Upper lobe of right lung (tissue), 1 donor: ENCODE measurements around the gene CDK6. TPM values are rescaled to one million over a fixed set of nuclear protein-coding genes. Genes with fewer than 3 reads are reported as not detected.

Experiments
- ATAC-seq: fragments of 200-7000 bp; cut with Tn5 transposase; one replicate; pipeline ENCODE4 v1.9.1; 2020; ENCODE audit warnings: mild to moderate bottlenecking, moderate library complexity
- DNase-seq: peaks from one replicate; pipeline ENCODE4 v3.0.0-alpha.2; 2020
- H3K27ac ChIP-seq: fragments of 200-600 bp; one replicate; pipeline ENCODE4 v1.8.0; 2022
- H3K27me3 ChIP-seq: fragments of 200-600 bp; one replicate; pipeline ENCODE4 v1.8.0; 2022; ENCODE audit warnings: mild to moderate bottlenecking
- H3K36me3 ChIP-seq: fragments of 200-600 bp; one replicate; pipeline ENCODE4 v1.8.0; 2022
- H3K4me1 ChIP-seq: fragments of 200-600 bp; one replicate; pipeline ENCODE4 v1.8.0; 2022
- H3K4me3 ChIP-seq: fragments of 200-600 bp; one replicate; pipeline ENCODE4 v1.8.0; 2022; ENCODE audit warnings: mild to moderate bottlenecking
- H3K9me3 ChIP-seq: fragments of 200-600 bp; one replicate; pipeline ENCODE4 v1.8.0; 2022
- intact Hi-C: fragments of 100-400 bp; cut with DNase I; formaldehyde crosslinking; loops from one replicate; pipeline ENCODE4 v1.11.0; 2022
- total RNA-seq: library from RNA; stranded (reverse); fragmentation: NEBNext Ultra II Directional; extraction: Animal tissue kit (Norgen Biotek cat#: 25700); gene quantifications from one replicate; pipeline ENCODE4 v1.2.1, GENCODE V29; 2021
- TF ChIP-seq, protein P1 (sequence below): fragments of 200-600 bp; IDR thresholded peaks from one replicate; pipeline ENCODE4 v1.8.0; 2022; ENCODE audit warnings: antibody characterized with exemption
- donor health status: DM: no; HTN: yes; CAD: no; lungs with severe emphysema.

The CDK6 gene
- total RNA-seq, 1 donor from 2014 or later, result 22.4 TPM

DNA sequence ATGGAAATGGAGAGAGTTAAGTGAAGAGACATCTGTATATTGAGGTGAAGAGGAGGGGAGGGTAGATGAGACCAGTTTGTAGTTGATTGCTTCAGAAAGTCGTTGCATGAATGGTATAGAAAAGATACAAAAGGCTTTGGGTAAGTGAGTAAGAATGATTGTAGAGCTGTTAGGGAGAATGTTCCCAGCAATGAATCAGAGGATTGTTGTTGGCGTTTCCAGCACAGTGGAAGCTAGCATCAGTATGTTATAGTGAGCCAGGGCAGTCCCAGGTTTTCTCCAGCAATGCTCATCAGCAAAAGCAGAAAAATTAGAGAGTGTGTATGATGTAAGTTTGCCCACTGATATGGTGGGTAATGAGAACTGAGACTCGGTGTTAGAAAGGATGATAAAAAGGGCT lies 15.4 kb upstream of the CDK6 start:
- Histone ChIP-seq H3K4me3 (no peak overlapping the region), H3K27ac (no peak overlapping the region), H3K9me3 (no peaks in the 10 kb centered on the region), H3K4me1 (no peaks in the 10 kb centered on the region), H3K36me3 (no peaks in the 10 kb centered on the region), H3K27me3 (no peaks in the 10 kb centered on the region)
- DNase-seq, result no peak
- TF ChIP-seq, protein P1, sequence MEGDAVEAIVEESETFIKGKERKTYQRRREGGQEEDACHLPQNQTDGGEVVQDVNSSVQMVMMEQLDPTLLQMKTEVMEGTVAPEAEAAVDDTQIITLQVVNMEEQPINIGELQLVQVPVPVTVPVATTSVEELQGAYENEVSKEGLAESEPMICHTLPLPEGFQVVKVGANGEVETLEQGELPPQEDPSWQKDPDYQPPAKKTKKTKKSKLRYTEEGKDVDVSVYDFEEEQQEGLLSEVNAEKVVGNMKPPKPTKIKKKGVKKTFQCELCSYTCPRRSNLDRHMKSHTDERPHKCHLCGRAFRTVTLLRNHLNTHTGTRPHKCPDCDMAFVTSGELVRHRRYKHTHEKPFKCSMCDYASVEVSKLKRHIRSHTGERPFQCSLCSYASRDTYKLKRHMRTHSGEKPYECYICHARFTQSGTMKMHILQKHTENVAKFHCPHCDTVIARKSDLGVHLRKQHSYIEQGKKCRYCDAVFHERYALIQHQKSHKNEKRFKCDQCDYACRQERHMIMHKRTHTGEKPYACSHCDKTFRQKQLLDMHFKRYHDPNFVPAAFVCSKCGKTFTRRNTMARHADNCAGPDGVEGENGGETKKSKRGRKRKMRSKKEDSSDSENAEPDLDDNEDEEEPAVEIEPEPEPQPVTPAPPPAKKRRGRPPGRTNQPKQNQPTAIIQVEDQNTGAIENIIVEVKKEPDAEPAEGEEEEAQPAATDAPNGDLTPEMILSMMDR, result no peak
- intact Hi-C loops, result no loop called here
- no peak for ATAC-seq

DNA sequence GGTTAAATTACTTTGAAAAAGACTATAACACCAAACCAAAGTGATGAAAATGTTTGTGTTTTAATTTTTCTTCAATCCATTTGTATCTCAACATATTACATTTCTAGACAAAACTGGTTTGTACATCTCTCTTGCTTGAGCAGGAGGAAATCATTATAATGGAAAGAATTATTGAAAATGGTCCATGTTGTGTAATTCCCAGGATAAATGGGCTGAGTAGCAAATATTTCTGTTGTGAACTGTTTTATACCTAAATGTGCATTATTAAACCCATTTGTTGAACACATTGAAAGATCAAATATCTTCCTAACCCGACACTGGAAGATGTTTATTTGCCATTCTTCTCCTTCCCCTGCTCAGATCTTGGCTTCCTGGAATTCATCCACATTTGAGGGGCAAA lies 14.1 kb upstream of the CDK6 start:
- no peaks in the 10 kb centered on the region for H3K36me3 ChIP-seq
- TF ChIP-seq, protein P1, result no peak
- no peak for ATAC-seq
- no peaks in the 10 kb centered on the region for H3K9me3 ChIP-seq
- no peaks in the 10 kb centered on the region for H3K27me3 ChIP-seq
- H3K27ac ChIP-seq, result no peak overlapping the region
- H3K4me1 ChIP-seq, result no peaks in the 10 kb centered on the region
- DNase-seq, result no peak
- H3K4me3 ChIP-seq, result no peak overlapping the region
- intact Hi-C loops, result no loop called here

DNA sequence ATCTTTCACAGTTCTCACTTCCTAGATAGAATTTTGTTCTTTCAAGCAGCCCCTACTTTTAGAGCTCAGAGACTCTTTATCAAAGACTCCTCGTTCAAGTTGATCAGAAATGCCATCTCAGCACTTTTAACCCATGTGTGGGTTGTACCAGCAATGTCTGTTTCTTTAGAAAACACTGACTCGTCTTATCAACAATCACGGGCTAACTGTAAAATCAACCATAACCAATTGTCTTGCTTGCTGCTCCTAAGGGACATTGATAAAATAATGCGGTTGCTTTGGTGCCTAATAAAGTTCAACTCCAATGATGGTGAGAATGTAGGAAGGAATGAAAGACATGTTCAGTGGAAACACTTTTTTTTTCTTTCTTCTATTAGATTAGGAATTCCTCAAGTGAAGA lies 12.9 kb upstream of the CDK6 start:
- no peak for DNase-seq

DNA sequence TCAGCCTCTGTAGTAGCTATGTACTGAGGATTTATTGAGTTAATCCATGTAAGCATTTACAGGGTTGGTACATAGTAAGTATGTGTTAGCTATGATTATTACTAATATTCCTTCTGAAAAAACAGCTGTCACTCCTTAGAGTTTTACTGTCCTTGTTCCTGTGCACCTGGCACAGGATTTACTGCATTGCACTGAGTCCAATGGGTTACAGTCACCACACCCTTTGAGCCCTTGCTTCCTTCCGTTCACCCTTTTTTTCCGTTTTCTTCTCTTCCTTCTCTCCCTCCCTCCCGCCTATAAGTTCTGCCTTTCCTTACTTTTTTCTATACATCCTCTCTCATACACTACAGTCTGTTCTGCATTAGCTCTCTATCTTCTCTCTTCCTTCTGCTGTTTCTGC lies 12.5 kb upstream of the CDK6 start:
- ATAC-seq (no peak), DNase-seq (no peak)
- no peaks in the 10 kb centered on the region for H3K36me3 ChIP-seq
- H3K4me1 ChIP-seq, result no peaks in the 10 kb centered on the region
- H3K27ac ChIP-seq, result no peak overlapping the region
- TF ChIP-seq, protein P1, result no peak
- no peaks in the 10 kb centered on the region for H3K27me3 ChIP-seq
- intact Hi-C loops, result no loop called here
- no peak overlapping the region for H3K4me3 ChIP-seq
- H3K9me3 ChIP-seq, result no peaks in the 10 kb centered on the region

More for the DNA sequence above, 12.9 kb upstream of the CDK6 start:
- H3K9me3 ChIP-seq, result no peaks in the 10 kb centered on the region
- intact Hi-C loops, result no loop called here
- no peaks in the 10 kb centered on the region for H3K36me3 ChIP-seq
- no peak overlapping the region for H3K27ac ChIP-seq
- H3K4me3 ChIP-seq, result no peak overlapping the region
- TF ChIP-seq, protein P1, result no peak
- no peak for ATAC-seq
- no peaks in the 10 kb centered on the region for H3K27me3 ChIP-seq
- H3K4me1 ChIP-seq, result no peaks in the 10 kb centered on the region

DNA sequence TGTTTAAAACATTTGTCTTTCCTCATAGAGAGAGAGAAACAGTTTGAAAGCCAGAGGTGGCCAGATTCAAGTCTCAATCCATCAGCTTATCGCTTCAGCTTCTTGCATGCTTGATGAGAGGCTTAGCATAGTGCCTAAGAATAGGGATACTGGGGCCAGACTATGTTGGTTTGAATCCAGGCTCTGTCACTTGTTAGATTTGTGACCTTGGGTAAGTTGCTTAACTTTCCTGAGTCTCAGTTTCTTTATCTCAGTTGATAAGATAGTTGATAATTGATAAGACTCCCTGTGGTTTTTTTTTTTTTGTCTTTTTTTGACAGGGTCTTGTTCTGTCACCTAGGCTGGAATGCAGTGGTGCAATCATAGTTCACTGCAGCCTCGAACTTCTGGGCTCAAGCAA lies 12.1 kb upstream of the CDK6 start:
- no peak for ATAC-seq
- H3K27me3 ChIP-seq, result no peaks in the 10 kb centered on the region
- no peak overlapping the region for H3K27ac ChIP-seq
- no peak for DNase-seq
- H3K4me3 ChIP-seq, result no peak overlapping the region
- no peaks in the 10 kb centered on the region for H3K4me1 ChIP-seq
- no peaks in the 10 kb centered on the region for H3K9me3 ChIP-seq
- TF ChIP-seq, protein P1, result no peak
- H3K36me3 ChIP-seq, result no peaks in the 10 kb centered on the region
- intact Hi-C loops, result no loop called here

DNA sequence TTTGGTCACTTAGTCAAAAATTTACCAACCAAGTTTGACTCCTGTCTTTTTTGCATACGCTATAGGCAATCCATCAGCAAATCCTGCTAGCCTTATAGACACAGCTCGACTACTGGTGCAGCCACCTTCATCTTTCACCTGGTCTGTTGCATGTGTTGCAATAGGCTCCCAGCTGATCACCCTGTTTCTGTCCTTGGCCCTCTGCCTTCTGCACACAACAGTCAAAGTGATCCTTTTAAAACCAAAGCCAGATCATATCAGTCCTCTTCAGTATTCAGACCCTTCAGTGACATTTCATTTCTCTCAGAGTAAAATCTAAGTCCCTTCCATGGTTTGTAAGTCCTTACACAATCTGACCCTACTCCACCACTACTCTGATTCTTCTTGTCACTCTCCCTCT lies 10.9 kb upstream of the CDK6 start:
- Histone ChIP-seq H3K36me3 (no peaks in the 10 kb centered on the region), H3K27ac (no peak overlapping the region), H3K27me3 (no peaks in the 10 kb centered on the region), H3K4me1 (no peaks in the 10 kb centered on the region), H3K9me3 (no peaks in the 10 kb centered on the region), H3K4me3 (no peak overlapping the region)
- intact Hi-C loops, result no loop called here
- no peak for ATAC-seq
- DNase-seq, result no peak
- TF ChIP-seq, protein P1, result no peak
